HG03095 (cell line): Measurements from ENCODE around the gene HSPA1L.
"Not testable (repeated sequence)": the region's sequence is repeated elsewhere in the genome, so short reads cannot be mapped to it uniquely, and the experiment has no call there.

Experiments used
- ATAC-seq: cut with Tn5 transposase; IDR thresholded peaks from one replicate; pipeline ENCODE4 v1.9.1; 2021; ENCODE audit warnings: moderate library complexity; ENCODE audit not compliant: unreplicated experiment

The HSPA1L gene

GRCh38 chr6:31817133-31817928, 2.2 kb upstream of the HSPA1L start:
- ATAC-seq, result not testable (repeated sequence)

GRCh38 chr6:31814677-31815024, 432 bp downstream of the HSPA1L start:
- ATAC-seq, result no peak

- no peak for ATAC-seq
These were observed 1.6 kb downstream of the HSPA1L start for GRCh38 chr6:31813465-31813849.

- ATAC-seq, result no peak
These were observed 3.4 kb downstream of the HSPA1L start for GRCh38 chr6:31811645-31812044.

- not testable (repeated sequence) for ATAC-seq
These were observed 6.5 kb downstream of the HSPA1L start for GRCh38 chr6:31808599-31808998.

GRCh38 chr6:31806470-31807272, 8.4 kb downstream of the HSPA1L start, which contains the start of gene LSM2:
LSM2 (minus strand) TSS chr6:31806966; CDS start chr6:31806757, 209 bp downstream.
- ATAC-seq, result peak; percentile 68

GRCh38 chr6:31805939-31806469, 9.1 kb downstream of the HSPA1L start:
- ATAC-seq, result no peak

GRCh38 chr6:31801031-31801927, 13.8 kb downstream of the HSPA1L start:
- ATAC-seq, result not testable (repeated sequence)

- no peak for ATAC-seq
These were observed 15.3 kb downstream of the HSPA1L start for GRCh38 chr6:31799781-31800180.

- no peak for ATAC-seq
These were observed 17.5 kb downstream of the HSPA1L start for GRCh38 chr6:31797588-31797987.

GRCh38 chr6:31796993-31797385, 18.1 kb downstream of the HSPA1L start:
- ATAC-seq, result no peak

GRCh38 chr6:31795616-31796298, 19.3 kb downstream of the HSPA1L start, which contains the start of gene VARS1:
VARS1 (minus strand) TSS chr6:31795752; CDS start chr6:31795217, 535 bp downstream.
- peak; percentile 72 for ATAC-seq

- peak; percentile 8 for ATAC-seq
These were observed 20.0 kb downstream of the HSPA1L start for GRCh38 chr6:31794866-31795615.

GRCh38 chr6:31794294-31794865, 20.7 kb downstream of the HSPA1L start:
- ATAC-seq, result no peak

GRCh38 chr6:31793927-31794245, 21.2 kb downstream of the HSPA1L start:
- ATAC-seq, result not testable (repeated sequence)

- ATAC-seq, result no peak
These were observed 22.3 kb downstream of the HSPA1L start for GRCh38 chr6:31792761-31793171.

- ATAC-seq, result no peak
These were observed 23.1 kb downstream of the HSPA1L start for GRCh38 chr6:31792090-31792374.

- no peak for ATAC-seq
These were observed 23.6 kb downstream of the HSPA1L start for GRCh38 chr6:31791324-31792089.

GRCh38 chr6:31785475-31785874, 29.6 kb downstream of the HSPA1L start:
- ATAC-seq, result no peak
